Measurements from ENCODE around the gene DEPP1.

DNA sequence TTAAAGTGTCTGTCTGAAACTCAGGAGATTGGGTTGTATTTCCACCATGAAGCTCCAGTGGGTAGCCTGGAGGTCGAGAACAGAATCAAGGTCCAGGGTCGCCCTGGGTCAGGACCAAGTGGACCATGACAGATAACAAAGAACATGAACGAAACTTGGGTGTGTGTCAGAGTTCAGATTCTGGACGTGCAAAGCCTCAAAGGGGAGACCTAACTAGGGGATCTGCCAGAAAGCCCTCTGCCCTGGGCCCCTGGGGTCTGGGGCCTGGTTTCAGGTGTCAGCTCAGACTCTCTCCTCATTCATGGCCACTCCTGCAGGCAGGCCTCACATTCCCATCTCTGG lies 17.4 kb downstream of the DEPP1 start:
- no peak for TF ChIP-seq POLR2AphosphoS5 (IDR thresholded peaks at IDR 0.05; ENCODE audit: low read depth, low read length)
- TF ChIP-seq, protein P1, sequence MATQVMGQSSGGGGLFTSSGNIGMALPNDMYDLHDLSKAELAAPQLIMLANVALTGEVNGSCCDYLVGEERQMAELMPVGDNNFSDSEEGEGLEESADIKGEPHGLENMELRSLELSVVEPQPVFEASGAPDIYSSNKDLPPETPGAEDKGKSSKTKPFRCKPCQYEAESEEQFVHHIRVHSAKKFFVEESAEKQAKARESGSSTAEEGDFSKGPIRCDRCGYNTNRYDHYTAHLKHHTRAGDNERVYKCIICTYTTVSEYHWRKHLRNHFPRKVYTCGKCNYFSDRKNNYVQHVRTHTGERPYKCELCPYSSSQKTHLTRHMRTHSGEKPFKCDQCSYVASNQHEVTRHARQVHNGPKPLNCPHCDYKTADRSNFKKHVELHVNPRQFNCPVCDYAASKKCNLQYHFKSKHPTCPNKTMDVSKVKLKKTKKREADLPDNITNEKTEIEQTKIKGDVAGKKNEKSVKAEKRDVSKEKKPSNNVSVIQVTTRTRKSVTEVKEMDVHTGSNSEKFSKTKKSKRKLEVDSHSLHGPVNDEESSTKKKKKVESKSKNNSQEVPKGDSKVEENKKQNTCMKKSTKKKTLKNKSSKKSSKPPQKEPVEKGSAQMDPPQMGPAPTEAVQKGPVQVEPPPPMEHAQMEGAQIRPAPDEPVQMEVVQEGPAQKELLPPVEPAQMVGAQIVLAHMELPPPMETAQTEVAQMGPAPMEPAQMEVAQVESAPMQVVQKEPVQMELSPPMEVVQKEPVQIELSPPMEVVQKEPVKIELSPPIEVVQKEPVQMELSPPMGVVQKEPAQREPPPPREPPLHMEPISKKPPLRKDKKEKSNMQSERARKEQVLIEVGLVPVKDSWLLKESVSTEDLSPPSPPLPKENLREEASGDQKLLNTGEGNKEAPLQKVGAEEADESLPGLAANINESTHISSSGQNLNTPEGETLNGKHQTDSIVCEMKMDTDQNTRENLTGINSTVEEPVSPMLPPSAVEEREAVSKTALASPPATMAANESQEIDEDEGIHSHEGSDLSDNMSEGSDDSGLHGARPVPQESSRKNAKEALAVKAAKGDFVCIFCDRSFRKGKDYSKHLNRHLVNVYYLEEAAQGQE (IDR thresholded peaks at IDR 0.05; ENCODE audit: insufficient read depth in 1 of 2, low read depth in 2 of 2, low read length in 2 of 2), result no peak
- TF ChIP-seq TAF1 (IDR thresholded peaks at IDR 0.05; ENCODE audit: borderline replicate concordance, insufficient read depth, low read length), result no peak
- TF ChIP-seq SIN3A (IDR thresholded peaks at IDR 0.05; ENCODE audit: borderline replicate concordance, insufficient read depth, low read length), result no peak
